HG02970 (cell line): ENCODE measurements around the gene IGFBPL1.
"Not testable (repeated sequence)": the region's sequence is repeated elsewhere in the genome, so short reads cannot be mapped to it uniquely, and the experiment has no call there.

Experiments used
- ATAC-seq: cut with Tn5 transposase; IDR thresholded peaks from one replicate; pipeline ENCODE4 v1.9.1; 2021; ENCODE audit warnings: mild to moderate bottlenecking, moderate library complexity, moderate number of reproducible peaks; ENCODE audit not compliant: unreplicated experiment, low FRiP score

IGFBPL1 gene

DNA sequence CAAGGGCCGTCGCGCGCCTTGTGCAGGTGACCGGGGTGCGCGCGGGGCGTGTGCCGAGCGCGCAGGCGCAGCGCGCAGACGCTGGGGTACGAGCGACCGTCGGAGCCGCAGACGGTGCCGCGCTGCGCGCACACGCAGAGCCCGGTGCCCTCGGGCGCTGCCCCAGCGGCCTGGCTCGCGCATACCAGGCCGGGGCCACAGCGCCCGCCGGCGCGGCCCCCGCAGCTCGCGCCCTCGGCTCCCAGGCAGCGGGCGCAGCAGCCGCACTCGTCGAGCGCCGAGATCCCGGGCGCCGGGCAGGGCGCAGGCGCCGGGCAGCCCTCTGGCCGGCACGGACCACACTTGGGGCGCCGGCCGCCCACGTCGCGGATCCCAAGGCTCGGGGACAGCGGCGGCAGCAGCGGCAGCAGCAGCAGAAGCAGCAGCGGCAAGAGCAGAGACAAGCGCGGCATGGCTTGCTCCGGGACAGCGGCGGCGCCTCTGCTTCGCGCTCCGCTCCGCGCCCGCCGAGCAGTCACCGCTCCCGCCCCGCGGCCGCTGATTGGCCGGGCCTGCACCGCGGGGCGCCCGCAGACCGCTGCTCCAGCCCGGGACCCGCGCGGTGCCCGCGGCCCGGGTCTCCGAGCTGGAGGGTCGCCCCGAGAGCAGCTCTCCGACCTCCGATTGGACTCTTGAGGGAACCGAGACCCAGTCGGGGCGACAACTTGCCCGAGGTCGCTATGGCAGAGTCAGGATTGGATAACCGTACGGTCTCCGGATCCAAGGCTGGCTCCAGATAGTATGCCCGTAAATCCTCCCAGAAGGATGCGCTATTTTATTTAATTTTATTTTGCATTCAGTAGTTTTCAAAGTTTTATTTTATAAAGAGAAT lies at the start of gene IGFBPL1:
TSS of gene IGFBPL1 (minus strand) at position 482 of the 871 bp plus-strand sequence. CDS start at position 452, 30 bp downstream.
- ATAC-seq: no peak

GRCh38 chr9:38472583-38473249 lies 48.5 kb upstream of the IGFBPL1 start:
- not testable (repeated sequence) for ATAC-seq

GRCh38 chr9:38467404-38467803 lies 43.1 kb upstream of the IGFBPL1 start:
- no peak for ATAC-seq

GRCh38 chr9:38453835-38454234 lies 29.6 kb upstream of the IGFBPL1 start:
- no peak for ATAC-seq

- no peak for ATAC-seq
Measured at GRCh38 chr9:38451162-38451561, 26.9 kb upstream of the IGFBPL1 start.

DNA sequence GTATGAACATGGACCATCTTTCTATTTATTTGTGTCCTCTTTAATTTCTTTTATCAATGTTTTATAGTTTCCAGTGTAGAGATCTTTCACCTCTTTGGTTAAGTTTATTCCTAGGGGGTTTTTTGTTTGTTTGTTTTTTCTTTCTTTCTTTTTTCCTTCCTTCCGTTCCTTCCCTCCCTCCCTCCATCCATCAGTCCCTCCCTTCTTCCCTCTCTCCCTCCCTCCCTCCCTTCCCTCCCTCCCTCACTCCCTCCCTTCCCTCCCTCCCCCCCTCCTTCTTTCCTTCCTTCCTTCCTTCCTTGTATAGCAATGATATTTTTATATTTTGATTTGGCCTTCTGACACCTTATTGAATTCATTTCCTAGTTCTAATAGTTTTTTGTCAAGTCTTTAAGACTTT lies 23.4 kb upstream of the IGFBPL1 start:
- ATAC-seq: no peak

GRCh38 chr9:38445154-38446043 lies 21.1 kb upstream of the IGFBPL1 start:
- peak; percentile 63 for ATAC-seq

DNA sequence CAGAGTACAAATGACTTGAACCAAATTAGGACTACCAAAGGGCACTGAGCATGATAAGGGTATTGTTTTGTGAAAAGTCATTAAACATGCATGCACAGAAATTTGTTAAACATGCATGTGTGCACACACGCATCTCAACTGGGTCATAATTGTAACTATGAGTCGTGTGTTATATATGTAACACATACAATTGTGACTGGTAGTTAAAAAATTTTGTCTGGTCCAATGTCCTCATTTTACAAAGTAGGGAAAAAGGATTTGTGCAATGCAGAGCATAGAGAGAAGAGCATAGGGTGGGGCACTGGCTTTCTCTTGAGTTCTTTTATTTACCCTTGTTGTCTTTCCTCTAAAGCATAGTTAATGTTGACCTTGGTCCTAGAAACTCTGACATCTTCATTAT lies 19.3 kb upstream of the IGFBPL1 start:
- no peak for ATAC-seq

- ATAC-seq: no peak
Measured at GRCh38 chr9:38443181-38443580, 18.9 kb upstream of the IGFBPL1 start.

DNA sequence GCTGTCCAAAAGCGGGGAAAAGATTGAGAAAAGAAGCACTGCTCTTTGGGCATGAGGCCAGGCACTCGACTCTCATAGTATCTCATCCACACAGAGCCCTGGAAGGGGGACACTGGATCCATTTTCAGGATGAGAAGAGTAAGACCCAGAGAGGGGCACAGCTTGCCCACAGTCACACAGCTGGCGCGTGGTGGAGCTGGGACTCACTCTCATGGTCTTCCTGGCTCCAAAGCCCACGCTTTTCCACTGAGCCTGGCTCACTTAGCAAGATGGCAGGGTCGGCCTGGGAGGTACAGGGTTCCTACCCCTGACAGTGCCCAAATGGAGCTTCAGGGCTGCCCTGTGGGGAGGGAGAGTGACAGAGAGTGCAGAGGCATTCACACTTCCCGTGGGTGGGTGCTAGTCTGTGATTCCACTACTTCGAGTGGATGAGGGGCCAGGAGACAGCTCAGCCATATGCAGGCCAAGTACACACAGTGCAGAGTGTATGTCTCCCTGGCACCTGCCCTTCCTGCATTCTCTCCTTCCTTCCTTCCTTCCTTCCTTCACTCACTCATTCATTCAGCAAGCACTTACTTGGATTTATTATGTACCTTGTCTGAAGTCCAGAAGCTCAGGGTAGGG lies 18.3 kb upstream of the IGFBPL1 start:
- ATAC-seq: no peak

- ATAC-seq: no peak
Measured at GRCh38 chr9:38441347-38442085, 17.3 kb upstream of the IGFBPL1 start.

- ATAC-seq: no peak
Measured at GRCh38 chr9:38440516-38440915, 16.3 kb upstream of the IGFBPL1 start.

- no peak for ATAC-seq
Measured at GRCh38 chr9:38439916-38440301, 15.7 kb upstream of the IGFBPL1 start.

- no peak for ATAC-seq
Measured at GRCh38 chr9:38439291-38439915, 15.1 kb upstream of the IGFBPL1 start.

DNA sequence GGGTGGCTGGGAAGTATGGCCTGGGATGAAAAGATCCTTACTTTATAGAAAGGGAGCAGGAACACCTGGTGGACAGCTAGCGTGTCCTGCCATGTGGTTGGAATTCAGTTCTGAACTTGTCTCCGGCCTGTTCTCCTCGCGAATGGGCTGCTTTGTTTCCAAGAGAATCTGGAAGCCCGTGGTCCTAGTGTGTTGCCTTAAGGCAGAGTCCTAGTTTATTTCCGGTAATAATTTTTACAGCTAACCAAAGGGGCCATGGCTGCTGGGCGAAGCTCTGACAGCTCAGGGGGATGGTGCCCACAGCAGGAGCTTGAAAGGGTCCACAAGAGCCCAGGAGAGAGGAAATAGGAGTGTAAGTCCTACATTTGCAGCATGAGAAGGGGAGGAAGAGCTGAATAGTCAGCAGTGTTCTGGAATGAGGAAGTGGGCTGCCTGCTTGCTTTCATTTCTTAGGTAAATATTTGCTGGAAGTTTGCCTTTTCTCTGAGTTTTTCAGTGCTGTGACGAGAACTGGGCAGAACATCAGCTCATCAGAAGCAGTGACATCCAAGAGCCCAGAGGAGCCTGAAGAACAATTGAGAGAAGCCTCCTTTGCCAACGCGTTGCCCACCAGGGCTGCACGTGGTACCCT lies 13.1 kb upstream of the IGFBPL1 start:
- ATAC-seq: no peak

DNA sequence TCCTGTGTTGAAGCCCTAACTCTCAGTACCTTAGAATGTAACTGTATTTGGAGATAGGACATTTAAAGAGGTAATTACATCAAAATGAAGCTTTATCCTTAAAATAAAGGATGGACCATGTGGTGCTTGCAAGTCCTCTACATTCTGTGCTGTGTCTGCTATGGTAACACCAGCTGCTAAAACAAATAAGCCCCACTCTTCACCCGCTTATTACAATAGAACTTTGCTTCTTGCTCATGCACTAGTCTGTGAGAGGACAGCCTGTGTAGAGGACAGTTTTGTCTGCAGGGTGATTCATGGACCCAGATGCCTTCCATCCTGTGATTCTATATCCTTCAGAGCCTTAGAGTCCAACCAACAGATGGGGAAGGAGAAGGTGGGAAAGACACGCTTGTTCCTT lies 12.5 kb upstream of the IGFBPL1 start:
- ATAC-seq: no peak

DNA sequence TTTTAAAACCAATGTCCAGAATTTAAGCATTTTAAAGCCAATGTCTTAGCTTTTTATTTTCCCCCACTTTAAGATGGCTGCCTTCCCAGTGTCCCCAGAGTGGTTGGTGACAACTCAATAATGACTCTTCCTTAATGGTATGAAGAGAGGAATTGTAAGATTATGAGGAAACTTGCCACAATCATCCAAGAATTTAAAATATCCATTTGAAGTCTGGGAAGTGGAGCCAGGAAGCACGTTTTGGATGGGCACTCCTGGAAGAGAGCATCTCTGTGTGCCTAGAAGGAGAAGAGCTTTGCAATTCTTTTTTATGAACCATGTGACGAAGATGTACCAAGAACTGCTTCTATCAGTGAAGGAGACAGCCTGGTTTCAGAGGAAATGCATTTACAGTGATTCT lies 11.3 kb upstream of the IGFBPL1 start:
- ATAC-seq: no peak

- ATAC-seq: no peak
Measured at GRCh38 chr9:38434853-38435252, 10.6 kb upstream of the IGFBPL1 start.

DNA sequence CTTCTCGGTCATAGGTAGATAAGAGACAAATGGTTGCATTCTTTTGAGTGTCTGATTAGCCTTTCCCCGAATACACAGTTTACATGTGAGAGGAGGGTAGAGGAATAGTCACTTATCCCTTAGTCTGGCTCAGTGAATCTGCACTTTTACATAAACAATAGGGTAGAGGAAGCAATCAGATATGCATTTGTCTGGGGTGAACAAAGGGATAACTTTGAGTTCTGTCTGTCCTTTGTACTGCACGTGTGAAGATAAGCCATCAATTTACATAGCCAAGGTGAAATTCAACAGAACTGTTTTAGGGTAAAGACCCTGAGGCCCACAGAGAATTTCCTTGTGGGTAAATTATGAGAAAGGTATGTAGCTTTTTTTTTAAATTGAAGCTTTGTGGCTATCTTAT lies 10.1 kb upstream of the IGFBPL1 start:
- no peak for ATAC-seq
